Activated CD4-positive, alpha-beta T cell treated with anti-CD3 and anti-CD28 coated beads for 24 hours (primary cell): ENCODE measurements around the gene G6PD.
"Not testable (repeated sequence)": the region's sequence is repeated elsewhere in the genome, so short reads cannot be mapped to it uniquely, and the experiment has no call there.

ENCODE experiments used
- DNase-seq, 2 donors: peaks; one replicate each; pipeline ENCODE4 v3.0.0-alpha.2; 2020; ENCODE audit warnings: low read depth in 2 of 2

G6PD gene

GRCh38 chrX:154546354-154547244 lies at the start of gene G6PD:
G6PD (minus strand) TSS chrX:154546846; CDS start chrX:154546155, 691 bp downstream.
- peak; percentile 65 to 67 for DNase-seq

GRCh38 chrX:154595559-154596249 lies 49.1 kb upstream of the G6PD start:
- DNase-seq = no peak

- DNase-seq = no peak
Observed at GRCh38 chrX:154594491-154594890, 47.8 kb upstream of the G6PD start.

- no peak for DNase-seq
Observed at GRCh38 chrX:154593201-154593600, 46.6 kb upstream of the G6PD start.

- no peak for DNase-seq
Observed at GRCh38 chrX:154592505-154592904, 45.9 kb upstream of the G6PD start.

- not testable (repeated sequence) for DNase-seq
Observed at GRCh38 chrX:154590415-154590814, 43.8 kb upstream of the G6PD start.

GRCh38 chrX:154584585-154585183 lies 38.0 kb upstream of the G6PD start, which contains the start of gene CTAG1A:
CTAG1A (plus strand) TSS chrX:154585133; CDS start chrX:154585207, 74 bp downstream.
- not testable (repeated sequence) for DNase-seq

- DNase-seq = not testable (repeated sequence)
Observed at GRCh38 chrX:154582994-154583393, 36.3 kb upstream of the G6PD start.

- DNase-seq = not testable (repeated sequence)
Observed at GRCh38 chrX:154575076-154575475, 28.4 kb upstream of the G6PD start.

- DNase-seq = not testable (repeated sequence)
Observed at GRCh38 chrX:154573061-154573460, 26.4 kb upstream of the G6PD start.

GRCh38 chrX:154570361-154570760 lies 23.7 kb upstream of the G6PD start:
- not testable (repeated sequence) for DNase-seq

- DNase-seq = not testable (repeated sequence)
Observed at GRCh38 chrX:154562295-154562694, 15.6 kb upstream of the G6PD start.

- not testable (repeated sequence) for DNase-seq
Observed at GRCh38 chrX:154560326-154560725, 13.7 kb upstream of the G6PD start.

- not testable (repeated sequence) for DNase-seq
Observed at GRCh38 chrX:154558896-154559295, 12.2 kb upstream of the G6PD start.

GRCh38 chrX:154558060-154558690 lies 11.5 kb upstream of the G6PD start:
- DNase-seq = not testable (repeated sequence)

GRCh38 chrX:154552112-154552806 lies 5.6 kb upstream of the G6PD start:
- DNase-seq = not testable (repeated sequence)

- no peak for DNase-seq
Observed at GRCh38 chrX:154549766-154550165, 3.1 kb upstream of the G6PD start.

- no peak for DNase-seq
Observed at GRCh38 chrX:154548028-154548316, 1.3 kb upstream of the G6PD start.

GRCh38 chrX:154547245-154548027 lies 790 bp upstream of the G6PD start, which contains the start of gene IKBKG:
IKBKG (plus strand) TSS chrX:154547620; CDS start chrX:154552003, 4,383 bp downstream.
- DNase-seq = peak; percentile 75 to 77

GRCh38 chrX:154545673-154546274 lies 872 bp downstream of the G6PD start:
- DNase-seq = no peak
